Fibroblast of lung (primary cell): ENCODE results near the gene TAB2. TPM values are rescaled to one million over a fixed set of nuclear protein-coding genes. Genes with fewer than 3 reads are reported as not detected.

Experiments
- DNase-seq, 2 donors: peaks; one replicate each; pipeline versions ENCODE4 v3.0.0 to v3.0.0-alpha.2; 2010; ENCODE audit warnings: low read depth in 2 of 2
- H2AFZ ChIP-seq: 2 replicates; pipeline ENCODE4 v1.5.1; 2012; ENCODE audit warnings: low read length, control low read depth, inconsistent platforms
- H3K27ac ChIP-seq: 2 replicates; pipeline ENCODE4 v1.5.1; 2011; ENCODE audit warnings: low read length, control low read depth; ENCODE audit not compliant: insufficient read depth
- H3K27me3 ChIP-seq: 2 replicates; pipeline ENCODE4 v1.5.1; 2011; ENCODE audit warnings: mild to moderate bottlenecking, low read length; ENCODE audit not compliant: control insufficient read depth, insufficient read depth
- H3K36me3 ChIP-seq: 2 replicates; pipeline ENCODE4 v1.5.1; 2011; ENCODE audit warnings: low read length; ENCODE audit not compliant: control insufficient read depth, insufficient read depth
- H3K4me1 ChIP-seq: 2 replicates; pipeline ENCODE4 v1.5.1; 2011; ENCODE audit warnings: low read length; ENCODE audit not compliant: control insufficient read depth, insufficient read depth; ENCODE audit errors: extremely low read depth
- H3K4me2 ChIP-seq: 2 replicates; pipeline ENCODE4 v1.5.1; 2011; ENCODE audit warnings: low read length, control low read depth; ENCODE audit not compliant: insufficient read depth; ENCODE audit errors: extremely low read depth
- H3K4me3 ChIP-seq, 4 experiments: fragments of 200-600 bp in 1 of 4; sonication (generic) in 1 of 4; replicated peaks in 1 of 4; 2 replicates each; pipeline ENCODE4 v1.5.1; 2011 to 2016; ENCODE audit warnings: low read length in 4 of 4, low read depth in 3 of 4, mild to moderate bottlenecking in 3 of 4, control low read depth in 2 of 4, inconsistent platforms in 1 of 4, mixed read lengths in 1 of 4; ENCODE audit not compliant: insufficient read depth in 1 of 4; ENCODE audit errors: control extremely low read depth in 1 of 4
- H3K79me2 ChIP-seq: 2 replicates; pipeline ENCODE4 v1.5.1; 2012; ENCODE audit warnings: mild to moderate bottlenecking, low read length, inconsistent platforms; ENCODE audit not compliant: control insufficient read depth, insufficient read depth
- H3K9ac ChIP-seq: 2 replicates; pipeline ENCODE4 v1.5.1; 2011; ENCODE audit warnings: mild to moderate bottlenecking, low read length, control low read depth; ENCODE audit not compliant: insufficient read depth
- H3K9me3 ChIP-seq: 2 replicates; pipeline ENCODE4 v1.5.1; 2012; ENCODE audit warnings: low read depth, low read length; ENCODE audit not compliant: control insufficient read depth, insufficient read depth
- H4K20me1 ChIP-seq: 2 replicates; pipeline ENCODE4 v1.5.1; 2011; ENCODE audit warnings: low read length; ENCODE audit not compliant: control insufficient read depth, insufficient read depth; ENCODE audit errors: extremely low read depth
- CTCF ChIP-seq, 2 donors: IDR thresholded peaks in 1 of 2; conservative IDR thresholded peaks in 1 of 2; 1 replicate in 1 of 2; 2 replicates in 1 of 2; pipeline ENCODE4 v1.5.1; 2011 to 2012; ENCODE audit warnings: low read length in 2 of 2, control low read depth in 1 of 2, inconsistent platforms in 1 of 2, low read depth in 1 of 2, mild to moderate bottlenecking in 1 of 2
- EZH2 ChIP-seq: IDR thresholded peaks from 2 replicates; pipeline ENCODE4 v1.5.1; 2012; ENCODE audit warnings: low read length, control low read depth, mild to moderate bottlenecking; ENCODE audit errors: missing control alignments
- polyA plus RNA-seq, 2 donors: library from polyadenylated mRNA; depleted of rRNA in 1 of 2; stranded (reverse) in 1 of 2; unstranded in 1 of 2; fragments of >200 nt; gene quantifications; 2 replicates each; pipeline ENCODE4 v1.2.1, GENCODE V29; 2011 to 2012; ENCODE audit warnings: missing spikeins in 1 of 2
- total RNA-seq: library from RNA; depleted of rRNA; stranded (reverse); fragments of >200 nt; gene quantifications from 2 replicates; pipeline ENCODE4 v1.2.1, GENCODE V29; 2014

The TAB2 gene
- total and polyA plus RNA-seq, 2 donors (not counting 1 experiment from before 2014, with no cell fraction given) = 27.2 to 49.7 TPM

DNA sequence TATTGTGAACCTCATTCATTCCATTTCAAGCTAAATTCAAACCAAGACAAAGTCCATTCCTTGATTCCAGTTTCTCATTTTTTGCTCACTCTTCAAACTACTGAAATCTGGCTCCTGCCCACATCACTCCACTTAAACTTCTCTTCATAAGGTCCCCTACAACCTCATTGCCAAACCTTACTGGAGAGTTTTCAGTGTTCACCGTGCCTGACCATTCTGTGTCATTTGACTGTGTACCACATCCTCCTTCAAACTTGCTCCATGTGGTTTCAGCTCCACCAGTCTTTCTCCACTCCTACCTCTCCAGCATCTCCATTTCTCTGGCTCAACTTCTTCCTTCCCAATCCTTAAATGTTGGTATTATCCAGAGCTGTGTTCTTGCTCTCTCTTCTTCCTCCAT is 38.5 kb upstream of the TAB2 start:
- Histone ChIP-seq H3K9me3 (no peaks in the 10 kb centered on the region), H4K20me1 (no peaks in the 10 kb centered on the region), H3K4me2 (no peak overlapping the region), H3K27me3 (peaks cover 5% of the 10 kb centered on the region), H3K4me1 (no peaks in the 10 kb centered on the region), H3K36me3 (no peaks in the 10 kb centered on the region), H3K9ac (no peak overlapping the region), H3K27ac (no peak overlapping the region), H2AFZ (no peak overlapping the region), H3K79me2 (no peaks in the 10 kb centered on the region), H3K4me3 (no peak overlapping the region)
- DNase-seq = no peak
- TF ChIP-seq EZH2 = no peak
- TF ChIP-seq CTCF (conservative IDR thresholded peaks at IDR 0.05 in 1 of 2, IDR thresholded peaks at IDR 0.05 in 1 of 2; ENCODE audit: low read depth in 1 of 2, low read length in 2 of 2) = no peak

GRCh38 chr6:149284904-149285303 is 32.6 kb upstream of the TAB2 start:
- no peaks in the 10 kb centered on the region for H3K4me1 ChIP-seq
- no peaks in the 10 kb centered on the region for H3K36me3 ChIP-seq
- TF ChIP-seq CTCF (conservative IDR thresholded peaks at IDR 0.05 in 1 of 2, IDR thresholded peaks at IDR 0.05 in 1 of 2; ENCODE audit: low read depth in 1 of 2, low read length in 2 of 2) (no peak), EZH2 (no peak)
- DNase-seq = no peak
- H4K20me1 ChIP-seq = no peaks in the 10 kb centered on the region
- H3K9me3 ChIP-seq = no peaks in the 10 kb centered on the region
- no peak overlapping the region for H3K4me3 ChIP-seq
- H3K4me2 ChIP-seq = no peak overlapping the region
- H2AFZ ChIP-seq = no peak overlapping the region
- H3K9ac ChIP-seq = no peak overlapping the region
- H3K79me2 ChIP-seq = no peaks in the 10 kb centered on the region
- no peaks in the 10 kb centered on the region for H3K27me3 ChIP-seq
- no peak overlapping the region for H3K27ac ChIP-seq

DNA sequence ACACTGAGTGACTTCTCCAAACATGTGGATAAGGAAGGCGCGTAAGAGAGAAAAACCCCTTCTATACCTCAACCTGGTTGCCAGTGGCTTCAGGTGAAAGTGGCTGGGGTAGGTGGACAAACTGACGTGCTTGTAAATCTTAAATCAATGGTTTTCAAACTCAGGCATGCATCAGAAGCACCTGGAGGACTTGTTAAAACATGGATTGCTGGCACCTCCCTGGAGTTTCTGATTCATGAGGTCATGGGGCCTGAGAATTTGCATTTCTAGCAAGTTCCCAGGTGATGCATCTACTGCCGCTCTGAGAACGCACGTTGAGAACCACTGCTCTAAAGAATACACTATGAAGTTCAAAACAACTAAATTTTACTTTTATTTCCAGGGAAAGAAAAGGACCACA is 31.9 kb upstream of the TAB2 start:
- Histone ChIP-seq H3K27ac (no peak overlapping the region), H3K9me3 (no peaks in the 10 kb centered on the region), H3K4me2 (no peak overlapping the region), H3K36me3 (no peaks in the 10 kb centered on the region), H4K20me1 (no peaks in the 10 kb centered on the region), H2AFZ (no peak overlapping the region), H3K4me1 (no peaks in the 10 kb centered on the region), H3K9ac (no peak overlapping the region), H3K27me3 (no peaks in the 10 kb centered on the region), H3K79me2 (no peaks in the 10 kb centered on the region), H3K4me3 (no peak overlapping the region)
- DNase-seq = no peak
- TF ChIP-seq CTCF (conservative IDR thresholded peaks at IDR 0.05 in 1 of 2, IDR thresholded peaks at IDR 0.05 in 1 of 2; ENCODE audit: low read depth in 1 of 2, low read length in 2 of 2) (no peak), EZH2 (no peak)
